Measurements from ENCODE around the gene ACP2. TPM values are rescaled to one million over a fixed set of nuclear protein-coding genes. Genes with fewer than 3 reads are reported as not detected.

The ACP2 gene
- total RNA-seq, 2 experiments from 2014 or later = 8.0 to 9.3 TPM

DNA sequence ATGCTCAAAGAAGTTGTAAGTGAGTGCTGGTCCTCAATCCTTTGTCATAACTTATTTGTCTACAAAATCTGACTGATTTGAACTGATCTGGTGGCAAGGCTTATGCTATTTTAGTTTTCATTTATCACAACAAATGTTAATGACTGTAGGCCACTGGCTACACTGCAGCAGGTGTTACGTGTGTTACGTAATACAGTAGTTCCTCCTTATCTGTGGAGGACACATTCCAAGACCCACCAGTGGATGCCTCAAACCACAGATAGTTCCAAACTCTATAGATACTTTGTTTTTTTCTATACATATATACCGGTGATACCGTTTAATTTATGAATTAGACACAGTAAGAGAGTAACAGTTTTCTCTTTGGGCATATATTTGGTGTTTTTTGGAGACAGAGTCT lies 28.3 kb upstream of the ACP2 start:
- Mint-ChIP-seq H3K9me3 (no peaks in the 10 kb centered on the region), H3K27ac (no peak overlapping the region), H3K4me3 (no peak overlapping the region), H3K27me3 (ENCODE audit: low read depth) (no peaks in the 10 kb centered on the region), H3K4me1 (ENCODE audit: low read depth) (peaks cover 12% of the 10 kb centered on the region), H3K36me3 (ENCODE audit: low read depth) (peaks cover 11% of the 10 kb centered on the region)
- intact Hi-C loops (cut with micrococcal nuclease) = no loop called here
- DNase-seq = no peak
- CTCF ChIA-PET = no interaction called here

DNA sequence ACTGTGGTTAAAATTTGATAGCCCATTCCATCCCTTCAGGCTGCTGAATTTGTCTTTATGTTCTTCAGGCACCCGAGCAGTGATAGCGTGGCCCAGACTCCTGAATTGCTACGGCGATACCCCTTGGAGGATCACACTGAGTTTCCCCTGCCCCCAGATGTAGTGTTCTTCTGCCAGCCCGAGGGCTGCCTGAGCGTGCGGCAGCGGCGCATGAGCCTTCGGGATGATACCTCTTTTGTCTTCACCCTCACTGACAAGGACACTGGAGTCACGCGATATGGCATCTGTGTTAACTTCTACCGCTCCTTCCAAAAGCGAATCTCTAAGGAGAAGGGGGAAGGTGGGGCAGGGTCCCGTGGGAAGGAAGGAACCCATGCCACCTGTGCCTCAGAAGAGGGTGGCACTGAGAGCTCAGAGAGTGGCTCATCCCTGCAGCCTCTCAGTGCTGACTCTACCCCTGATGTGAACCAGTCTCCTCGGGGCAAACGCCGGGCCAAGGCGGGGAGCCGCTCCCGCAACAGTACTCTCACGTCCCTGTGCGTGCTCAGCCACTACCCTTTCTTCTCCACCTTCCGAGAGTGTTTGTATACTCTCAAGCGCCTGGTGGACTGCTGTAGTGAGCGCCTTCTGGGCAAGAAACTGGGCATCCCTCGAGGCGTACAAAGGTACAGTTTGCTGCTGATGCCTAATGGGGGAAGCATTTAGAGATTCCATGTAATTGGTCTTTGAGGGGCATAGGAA lies 26.1 kb upstream of the ACP2 start:
- no peaks in the 10 kb centered on the region for H3K9me3 Mint-ChIP-seq
- no peak overlapping the region for H3K27ac Mint-ChIP-seq
- intact Hi-C loops (cut with micrococcal nuclease) = loop anchor here (5.0 kb wide), 2 partner anchors 78 to 178 kb away; partner anchors contain the start of gene MYBPC3
- CTCF ChIA-PET = interaction anchor here (0.8 to 1.7 kb wide), 3 partner anchors 15 to 134 kb away, joined by 3 read pairs; no protein-coding TSS in a partner anchor
- peaks cover 25% of the 10 kb centered on the region for H3K4me1 Mint-ChIP-seq (ENCODE audit: low read depth)
- H3K4me3 Mint-ChIP-seq = no peak overlapping the region
- no peaks in the 10 kb centered on the region for H3K27me3 Mint-ChIP-seq (ENCODE audit: low read depth)
- DNase-seq = no peak
- H3K36me3 Mint-ChIP-seq (ENCODE audit: low read depth) = peaks cover 9% of the 10 kb centered on the region

DNA sequence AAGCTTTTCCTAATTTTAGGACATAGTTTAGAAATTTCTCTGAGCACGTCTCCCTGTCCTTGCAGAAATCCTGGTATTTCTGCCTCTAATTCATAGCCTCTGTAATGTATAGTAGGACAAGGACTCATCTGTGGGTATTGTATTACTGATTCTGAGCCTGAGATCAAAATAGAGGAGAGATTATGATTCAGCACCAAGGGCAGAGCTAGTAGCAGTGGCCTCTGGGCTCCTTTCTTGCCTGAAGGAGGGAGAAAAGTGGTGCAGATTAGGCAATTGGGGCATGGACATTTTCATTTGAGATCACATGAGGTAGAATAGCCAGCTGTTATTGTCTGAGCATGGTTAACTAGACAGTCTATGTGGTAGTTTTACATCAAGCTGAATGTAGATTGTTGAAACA lies 24.1 kb upstream of the ACP2 start:
- peaks cover 6% of the 10 kb centered on the region for H3K36me3 Mint-ChIP-seq (ENCODE audit: low read depth)
- no peak overlapping the region for H3K4me3 Mint-ChIP-seq
- H3K27ac Mint-ChIP-seq = no peak overlapping the region
- no peaks in the 10 kb centered on the region for H3K27me3 Mint-ChIP-seq (ENCODE audit: low read depth)
- intact Hi-C loops (cut with micrococcal nuclease) = loop anchor here (5.0 kb wide), 2 partner anchors 80 to 180 kb away; partner anchors contain the start of gene MYBPC3
- H3K9me3 Mint-ChIP-seq = no peaks in the 10 kb centered on the region
- CTCF ChIA-PET = interaction anchor here (0.6 to 2.7 kb wide), 5 partner anchors 8 to 915 kb away, joined by 3 to 19 read pairs (median 3); partner anchors contain the start of gene NR1H3
- no peak for DNase-seq
- peaks cover 40% of the 10 kb centered on the region for H3K4me1 Mint-ChIP-seq (ENCODE audit: low read depth)

DNA sequence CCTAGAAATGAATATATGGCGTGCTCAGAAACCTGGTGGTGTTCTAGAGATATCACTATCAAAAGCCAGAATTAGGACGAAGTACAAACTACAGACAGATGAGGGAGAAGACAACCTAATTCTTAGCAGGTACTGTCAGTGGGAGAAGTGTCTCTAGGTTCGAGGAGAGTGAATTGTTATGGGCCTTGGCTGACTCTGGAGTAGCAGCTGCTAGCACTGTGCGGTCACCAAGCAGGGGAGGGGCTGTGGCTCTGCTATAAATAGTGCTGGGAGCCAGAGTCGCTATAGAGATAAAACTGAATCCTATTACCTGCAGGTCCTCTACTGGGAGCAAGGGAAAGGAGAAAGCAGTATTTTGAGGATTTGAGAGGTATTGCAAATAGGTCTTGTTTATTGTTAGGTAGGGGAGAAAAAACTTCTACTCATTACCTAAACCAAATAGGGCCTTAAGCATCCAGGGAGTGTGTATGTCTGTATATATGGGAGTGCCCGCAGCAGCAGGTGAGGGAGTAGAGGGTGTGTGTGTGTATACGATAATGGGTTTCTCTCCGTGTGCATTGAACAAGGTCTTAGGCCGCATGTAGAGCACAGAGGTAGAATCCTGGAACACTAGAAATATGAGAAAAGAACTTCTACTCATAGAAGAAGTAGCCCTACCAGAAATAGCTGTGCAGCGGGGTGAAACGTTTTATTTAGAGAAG lies 23.5 kb upstream of the ACP2 start:
- Mint-ChIP-seq H3K27ac (peak overlapping the region; percentile 16), H3K4me3 (no peak overlapping the region), H3K36me3 (ENCODE audit: low read depth) (peaks cover 6% of the 10 kb centered on the region), H3K9me3 (no peaks in the 10 kb centered on the region), H3K27me3 (ENCODE audit: low read depth) (no peaks in the 10 kb centered on the region), H3K4me1 (ENCODE audit: low read depth) (peaks cover 40% of the 10 kb centered on the region)
- intact Hi-C loops (cut with micrococcal nuclease) = loop anchor here (2.0 to 5.0 kb wide), 3 partner anchors 80 to 281 kb away; partner anchors contain the start of genes CELF1 and MYBPC3
- no peak for DNase-seq
- CTCF ChIA-PET = interaction anchor here (0.6 to 2.7 kb wide), 6 partner anchors 8 to 914 kb away, joined by 3 to 19 read pairs (median 4); partner anchors contain the start of gene NR1H3

DNA sequence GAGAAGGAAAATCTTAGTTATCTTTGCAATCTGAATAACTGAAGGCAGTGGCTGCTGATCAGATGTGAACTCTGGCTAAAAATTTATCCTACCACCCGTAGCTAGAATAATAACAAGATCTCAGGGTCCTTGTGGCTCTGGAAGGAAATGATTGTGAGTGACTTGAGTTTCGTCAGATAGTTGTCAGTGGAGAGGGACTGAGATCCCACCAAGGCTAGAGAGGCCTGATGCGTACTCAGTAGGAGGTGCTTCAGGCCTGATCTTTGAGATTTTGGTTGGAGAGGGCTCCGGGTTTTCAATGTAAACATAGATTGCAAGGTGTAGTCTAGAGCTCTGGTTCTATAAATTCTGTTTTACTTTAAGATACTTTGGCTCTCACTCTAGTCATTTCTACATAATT lies 22.7 kb upstream of the ACP2 start:
- H3K4me3 Mint-ChIP-seq = peak overlapping the region; percentile 80
- intact Hi-C loops (cut with micrococcal nuclease) = loop anchor here (2.0 to 5.0 kb wide), 3 partner anchors 81 to 281 kb away; partner anchors contain the start of genes CELF1 and MYBPC3
- H3K27ac Mint-ChIP-seq = peak overlapping the region; percentile 83
- H3K27me3 Mint-ChIP-seq (ENCODE audit: low read depth) = no peaks in the 10 kb centered on the region
- no peaks in the 10 kb centered on the region for H3K9me3 Mint-ChIP-seq
- H3K4me1 Mint-ChIP-seq (ENCODE audit: low read depth) = peaks cover 42% of the 10 kb centered on the region
- DNase-seq = no peak
- peaks cover 1% of the 10 kb centered on the region for H3K36me3 Mint-ChIP-seq (ENCODE audit: low read depth)
- CTCF ChIA-PET = interaction anchor here (0.6 to 2.7 kb wide), 7 partner anchors 13 to 103 kb away, joined by 3 to 19 read pairs (median 4); partner anchors contain the start of gene NR1H3

DNA sequence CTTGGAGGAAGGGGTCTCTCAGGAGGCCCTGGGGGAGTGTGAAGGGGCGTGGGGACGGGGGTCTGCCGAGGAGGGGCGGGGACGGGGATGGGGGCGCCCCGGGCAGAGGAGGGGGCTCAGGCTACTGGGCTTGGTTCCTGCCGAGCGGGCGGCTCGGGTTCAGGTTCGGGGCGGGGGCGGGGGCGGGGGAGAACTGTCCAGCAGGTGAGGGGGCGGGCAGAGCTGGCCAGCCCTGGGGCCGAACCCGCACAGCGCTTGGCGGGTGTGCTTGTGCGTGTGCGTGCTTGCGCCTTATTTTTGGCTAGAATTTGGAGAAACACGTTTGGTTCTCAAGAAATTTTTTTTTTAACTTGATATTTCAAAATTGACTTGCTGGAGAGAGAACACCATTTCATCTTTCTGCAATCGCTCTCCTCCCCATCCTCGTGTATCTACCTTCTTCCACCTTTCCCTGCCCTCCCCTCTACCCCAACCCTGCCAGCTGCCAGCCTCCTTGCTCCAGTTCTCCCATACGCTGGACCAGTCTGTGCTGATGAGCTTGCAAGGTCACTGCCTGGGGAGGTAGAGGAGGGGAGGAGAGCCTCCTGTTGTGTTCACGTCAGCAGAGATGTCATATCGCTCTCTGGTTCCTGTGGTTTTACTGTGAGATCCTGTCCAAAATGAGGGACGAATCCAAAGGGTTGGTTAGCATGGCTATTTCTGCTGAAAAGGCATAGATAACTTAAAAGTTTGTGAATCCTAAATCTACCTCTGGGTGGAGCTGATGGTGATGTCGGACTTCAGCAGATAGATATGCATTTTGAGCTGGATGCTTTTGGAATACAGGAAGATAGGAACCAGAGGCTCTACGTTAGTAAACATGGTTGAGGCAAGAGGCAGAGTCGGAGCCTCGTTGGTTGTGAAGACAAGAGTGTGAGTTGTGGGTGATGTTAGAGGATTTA lies 22.0 kb upstream of the ACP2 start:
- intact Hi-C loops (cut with micrococcal nuclease) = loop anchor here (2.0 to 5.0 kb wide), 3 partner anchors 82 to 282 kb away; partner anchors contain the start of genes CELF1 and MYBPC3
- peaks cover 1% of the 10 kb centered on the region for H3K36me3 Mint-ChIP-seq (ENCODE audit: low read depth)
- peak overlapping the region; percentile 83 for H3K27ac Mint-ChIP-seq
- CTCF ChIA-PET = interaction anchor here (0.6 to 2.7 kb wide), 6 partner anchors 12 to 104 kb away, joined by 3 to 19 read pairs (median 4); partner anchors contain the start of gene NR1H3
- DNase-seq = peak; percentile 59
- peak overlapping the region; percentile 80 for H3K4me3 Mint-ChIP-seq
- H3K4me1 Mint-ChIP-seq (ENCODE audit: low read depth) = peaks cover 46% of the 10 kb centered on the region
- H3K9me3 Mint-ChIP-seq = no peaks in the 10 kb centered on the region
- no peaks in the 10 kb centered on the region for H3K27me3 Mint-ChIP-seq (ENCODE audit: low read depth)

DNA sequence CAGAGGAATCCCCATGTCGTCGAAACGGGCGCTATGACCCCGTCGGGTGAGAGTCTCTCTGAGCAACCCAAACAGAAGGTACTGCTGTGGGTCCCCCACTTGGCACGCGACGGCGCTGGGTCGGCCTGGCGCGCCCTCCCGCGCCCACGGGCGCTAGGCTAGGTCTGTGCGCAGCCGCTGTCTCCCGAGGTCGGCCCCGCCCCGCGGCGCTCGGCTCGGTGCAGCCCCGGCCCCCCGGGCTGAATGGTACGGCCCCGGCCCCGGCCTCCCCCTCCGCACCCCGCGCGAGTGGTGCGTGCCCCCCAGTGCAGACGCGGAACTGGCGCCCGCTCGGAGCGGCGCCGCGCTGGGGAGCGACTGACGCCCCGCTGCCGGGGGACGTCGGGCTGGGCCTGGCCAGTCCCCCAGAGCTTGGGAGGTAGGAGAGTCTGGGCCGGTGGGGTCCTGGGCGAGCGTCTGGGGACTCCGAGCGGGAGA lies 21.3 kb upstream of the ACP2 start, which contains the start of gene MADD:
Gene MADD (plus strand): TSS at position 305 of the 477 bp plus-strand sequence.
- intact Hi-C loops (cut with micrococcal nuclease) = loop anchor here (1.0 to 10.0 kb wide), 15 partner anchors 22 to 735 kb away; partner anchors contain the start of genes ACP2, ATG13, CELF1 and CKAP5
- peaks cover 1% of the 10 kb centered on the region for H3K36me3 Mint-ChIP-seq (ENCODE audit: low read depth)
- H3K27ac Mint-ChIP-seq = peak within 1 kb of the TSS; percentile 98
- peak; percentile 87 for DNase-seq
- CTCF ChIA-PET = no interaction called here
- peaks cover 53% of the 10 kb centered on the region for H3K4me1 Mint-ChIP-seq (ENCODE audit: low read depth)
- no peaks in the 10 kb centered on the region for H3K9me3 Mint-ChIP-seq
- H3K27me3 Mint-ChIP-seq (ENCODE audit: low read depth) = no peaks in the 10 kb centered on the region
- peak within 1 kb of the TSS; percentile 85 for H3K4me3 Mint-ChIP-seq

DNA sequence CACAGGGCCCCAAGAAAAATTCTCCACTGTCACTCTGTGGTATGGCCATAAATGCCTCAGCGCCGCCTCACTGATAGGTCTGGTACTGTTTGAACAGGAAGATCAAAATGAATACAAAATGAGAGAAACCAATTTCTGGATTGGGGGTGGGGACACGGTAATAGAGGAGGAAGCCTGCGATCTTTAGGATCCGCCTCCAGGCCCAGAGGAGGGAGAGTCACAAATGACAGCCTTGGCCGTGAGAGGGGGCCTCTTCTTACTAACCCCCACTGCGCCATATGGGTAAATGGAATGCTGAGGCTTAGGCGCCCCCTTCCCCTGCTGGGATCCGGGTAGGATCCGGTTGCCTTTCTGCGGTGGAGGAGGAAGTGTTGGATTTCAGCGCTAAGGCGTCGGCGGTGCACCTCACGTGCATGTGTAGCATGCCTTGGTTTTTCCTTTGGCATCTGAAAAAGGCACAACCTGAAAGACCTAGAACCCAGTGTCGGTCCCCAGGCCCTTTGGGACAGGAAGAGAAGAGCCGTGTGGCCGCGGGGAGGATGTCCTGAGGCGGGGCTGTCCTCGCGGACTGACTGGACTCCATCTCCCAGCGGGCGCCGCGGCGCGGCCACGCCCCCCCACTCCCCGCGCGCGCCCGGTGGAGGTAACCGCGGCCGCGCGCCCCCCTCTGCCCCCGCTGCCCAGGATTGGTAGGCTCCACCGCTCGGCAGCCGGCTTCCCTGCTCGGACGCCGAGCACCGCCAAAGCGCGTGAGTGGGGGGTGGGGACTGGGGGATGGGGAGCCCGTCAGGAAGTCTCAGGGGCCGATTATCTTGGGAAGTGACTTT lies 20.6 kb upstream of the ACP2 start:
- CTCF ChIA-PET = interaction anchor here (1.1 to 1.5 kb wide), 2 partner anchors 10 to 90 kb away, joined by 4 to 13 read pairs; no protein-coding TSS in a partner anchor
- Mint-ChIP-seq H3K4me1 (ENCODE audit: low read depth) (peaks cover 55% of the 10 kb centered on the region), H3K9me3 (no peaks in the 10 kb centered on the region), H3K36me3 (ENCODE audit: low read depth) (peaks cover 1% of the 10 kb centered on the region), H3K27ac (peak overlapping the region; percentile 98), H3K27me3 (ENCODE audit: low read depth) (no peaks in the 10 kb centered on the region), H3K4me3 (peak overlapping the region; percentile 85)
- peak; percentile 91 for DNase-seq
- intact Hi-C loops (cut with micrococcal nuclease) = loop anchor here (1.0 to 10.0 kb wide), 12 partner anchors 21 to 736 kb away; partner anchors contain the start of genes ACP2, ATG13, CKAP5 and DDB2

DNA sequence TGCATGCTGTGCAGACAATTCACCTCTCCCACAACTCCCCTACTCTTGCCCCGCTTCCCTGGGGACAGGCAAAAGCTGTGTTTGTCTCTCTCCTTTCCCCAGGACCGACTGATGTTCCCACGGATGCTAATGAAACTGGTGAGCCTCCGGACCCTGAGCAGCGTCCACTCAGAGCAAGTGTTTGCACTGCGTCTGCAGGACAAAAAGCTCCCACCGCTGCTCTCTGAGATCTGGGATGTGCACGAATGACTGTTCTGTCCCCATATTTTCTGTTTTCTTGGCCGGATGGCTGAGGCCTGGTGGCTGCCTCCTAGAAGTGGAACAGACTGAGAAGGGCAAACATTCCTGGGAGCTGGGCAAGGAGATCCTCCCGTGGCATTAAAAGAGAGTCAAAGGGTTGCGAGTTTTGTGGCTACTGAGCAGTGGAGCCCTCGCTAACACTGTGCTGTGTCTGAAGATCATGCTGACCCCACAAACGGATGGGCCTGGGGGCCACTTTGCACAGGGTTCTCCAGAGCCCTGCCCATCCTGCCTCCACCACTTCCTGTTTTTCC lies 19.9 kb upstream of the ACP2 start:
- H3K9me3 Mint-ChIP-seq = no peaks in the 10 kb centered on the region
- intact Hi-C loops (cut with micrococcal nuclease) = loop anchor here (1.0 to 10.0 kb wide), 12 partner anchors 20 to 736 kb away; partner anchors contain the start of genes ACP2, ATG13, CKAP5 and DDB2
- peaks cover 1% of the 10 kb centered on the region for H3K36me3 Mint-ChIP-seq (ENCODE audit: low read depth)
- peak overlapping the region; percentile 85 for H3K4me3 Mint-ChIP-seq
- no peak for DNase-seq
- H3K27ac Mint-ChIP-seq = peak overlapping the region; percentile 98
- H3K27me3 Mint-ChIP-seq (ENCODE audit: low read depth) = no peaks in the 10 kb centered on the region
- CTCF ChIA-PET = interaction anchor here (1.0 to 1.5 kb wide), 4 partner anchors 9 to 91 kb away, joined by 3 to 13 read pairs (median 4); partner anchors contain the start of gene ACP2
- peaks cover 54% of the 10 kb centered on the region for H3K4me1 Mint-ChIP-seq (ENCODE audit: low read depth)

DNA sequence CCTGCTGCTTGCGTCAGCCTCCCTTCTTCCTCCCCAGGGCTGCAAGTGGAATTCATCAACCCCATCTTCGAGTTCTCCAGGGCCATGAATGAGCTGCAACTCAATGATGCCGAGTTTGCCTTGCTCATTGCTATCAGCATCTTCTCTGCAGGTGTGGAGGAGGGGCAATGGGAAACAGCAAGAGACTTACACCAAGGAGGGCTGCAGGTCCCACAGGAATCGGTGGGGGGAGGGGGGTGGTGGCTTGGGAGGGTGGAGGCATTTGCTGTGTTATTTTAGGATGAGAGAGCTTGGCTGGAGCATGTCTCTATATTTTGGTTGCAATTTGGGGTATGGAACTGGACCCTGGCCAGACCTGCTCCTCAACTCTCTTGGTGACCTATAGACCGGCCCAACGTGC lies 19.3 kb upstream of the ACP2 start:
- no peaks in the 10 kb centered on the region for H3K27me3 Mint-ChIP-seq (ENCODE audit: low read depth)
- peaks cover 51% of the 10 kb centered on the region for H3K4me1 Mint-ChIP-seq (ENCODE audit: low read depth)
- no peaks in the 10 kb centered on the region for H3K9me3 Mint-ChIP-seq
- CTCF ChIA-PET = interaction anchor here (1.0 to 1.6 kb wide), 5 partner anchors 8 to 91 kb away, joined by 3 to 13 read pairs (median 4); partner anchors contain the start of genes ACP2 and ARFGAP2
- no peak for DNase-seq
- peak overlapping the region; percentile 98 for H3K27ac Mint-ChIP-seq
- H3K36me3 Mint-ChIP-seq (ENCODE audit: low read depth) = peaks cover 1% of the 10 kb centered on the region
- no peak overlapping the region for H3K4me3 Mint-ChIP-seq
- intact Hi-C loops (cut with micrococcal nuclease) = loop anchor here (5.0 to 10.0 kb wide), 3 partner anchors 374 to 737 kb away; partner anchors contain the start of genes CKAP5 and MTCH2
